ENCODE results near the gene TMEM106A. TPM values are rescaled to one million over a fixed set of nuclear protein-coding genes. Genes with fewer than 3 reads are reported as not detected.
"Not testable (repeated sequence)": the region's sequence is repeated elsewhere in the genome, so short reads cannot be mapped to it uniquely, and the experiment has no call there.

TMEM106A gene
- total RNA-seq, 1 experiment from 2014 or later: 2.2 TPM

DNA sequence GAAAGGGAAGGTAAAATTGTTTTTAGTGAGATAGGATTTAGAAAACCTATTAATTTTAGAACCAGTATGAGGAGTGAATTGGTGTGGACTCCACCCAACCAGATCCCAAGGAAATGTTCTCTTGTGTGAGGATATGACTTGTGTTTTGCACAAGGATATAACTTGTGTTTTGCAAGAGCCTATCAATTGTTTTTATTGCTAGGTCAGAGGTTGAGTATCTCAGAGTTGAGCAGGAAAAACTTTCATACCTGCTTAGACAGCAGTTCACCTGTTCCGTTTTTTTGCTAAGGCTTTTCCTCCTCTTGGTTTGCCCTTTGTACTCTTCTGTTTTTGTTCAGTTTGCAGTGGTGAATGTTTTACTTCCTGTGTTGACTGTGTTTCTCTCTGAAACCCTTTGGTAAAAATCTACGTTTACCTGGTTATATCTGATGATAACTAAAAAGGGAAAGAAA, 35.5 kb upstream of the TMEM106A start:
- POLR2A ChIA-PET: interaction anchor here (0.9 kb wide), 1 partner anchor 309 kb away, joined by 5 read pairs; no protein-coding TSS in a partner anchor
- intact Hi-C loops (cut with micrococcal nuclease): no loop called here

DNA sequence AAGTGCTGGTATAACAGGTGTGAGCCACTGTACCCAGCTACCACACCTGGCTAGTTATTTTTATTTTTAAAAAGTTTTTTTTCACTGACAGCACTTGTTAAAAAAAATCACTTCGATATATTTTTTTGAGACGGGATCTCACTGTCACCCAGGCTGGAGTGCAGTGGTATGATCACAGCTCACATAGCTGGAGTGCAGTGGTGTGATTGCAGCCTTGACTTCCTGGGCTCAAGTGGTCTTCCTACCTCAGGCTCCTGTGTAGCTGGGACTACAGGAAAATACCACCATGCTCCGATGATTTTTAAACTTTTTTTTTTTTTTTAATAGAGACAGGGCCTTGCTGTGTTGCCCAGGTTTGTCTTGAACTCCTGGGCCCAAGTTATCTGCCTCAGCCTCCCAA, 27.8 kb upstream of the TMEM106A start:
- H3K27ac Mint-ChIP-seq (ENCODE audit: low read depth, unreplicated experiment): no peak overlapping the region
- H3K4me1 Mint-ChIP-seq (ENCODE audit: insufficient read depth, unreplicated experiment): no peaks in the 10 kb centered on the region
- no peak for TF ChIP-seq CTCF (IDR thresholded peaks at IDR 0.05; ENCODE audit: unreplicated experiment)
- DNase-seq (ENCODE audit: unreplicated experiment): no peak
- intact Hi-C loops (cut with micrococcal nuclease): no loop called here
- no peaks in the 10 kb centered on the region for H3K9me3 Mint-ChIP-seq (ENCODE audit: unreplicated experiment)
- no peaks in the 10 kb centered on the region for H3K27me3 Mint-ChIP-seq (ENCODE audit: insufficient read depth, unreplicated experiment)
- BruUV-seq (replicated peaks): no TSS peak
- POLR2A ChIA-PET: no interaction called here
- no peak overlapping the region for H3K4me3 Mint-ChIP-seq (ENCODE audit: unreplicated experiment)
- peaks cover 95% of the 10 kb centered on the region for H3K36me3 Mint-ChIP-seq (ENCODE audit: insufficient read depth, unreplicated experiment)
- CTCF ChIA-PET: interaction anchor here (0.6 kb wide), 1 partner anchor 29 kb away, joined by 3 read pairs; no protein-coding TSS in a partner anchor

More for the DNA sequence above, 35.5 kb upstream of the TMEM106A start:
- H3K36me3 Mint-ChIP-seq (ENCODE audit: insufficient read depth, unreplicated experiment): peaks cover 70% of the 10 kb centered on the region
- no peak for TF ChIP-seq CTCF (IDR thresholded peaks at IDR 0.05; ENCODE audit: unreplicated experiment)
- no peak for DNase-seq (ENCODE audit: unreplicated experiment)
- no peaks in the 10 kb centered on the region for H3K27me3 Mint-ChIP-seq (ENCODE audit: insufficient read depth, unreplicated experiment)
- no peaks in the 10 kb centered on the region for H3K9me3 Mint-ChIP-seq (ENCODE audit: unreplicated experiment)
- no TSS peak for BruUV-seq (replicated peaks)
- no peak overlapping the region for H3K4me3 Mint-ChIP-seq (ENCODE audit: unreplicated experiment)
- no peak overlapping the region for H3K27ac Mint-ChIP-seq (ENCODE audit: low read depth, unreplicated experiment)
- CTCF ChIA-PET: interaction anchor here (0.5 to 1.2 kb wide), 2 partner anchors 159 to 240 kb away, joined by 3 read pairs; no protein-coding TSS in a partner anchor
- peaks cover 11% of the 10 kb centered on the region for H3K4me1 Mint-ChIP-seq (ENCODE audit: insufficient read depth, unreplicated experiment)

DNA sequence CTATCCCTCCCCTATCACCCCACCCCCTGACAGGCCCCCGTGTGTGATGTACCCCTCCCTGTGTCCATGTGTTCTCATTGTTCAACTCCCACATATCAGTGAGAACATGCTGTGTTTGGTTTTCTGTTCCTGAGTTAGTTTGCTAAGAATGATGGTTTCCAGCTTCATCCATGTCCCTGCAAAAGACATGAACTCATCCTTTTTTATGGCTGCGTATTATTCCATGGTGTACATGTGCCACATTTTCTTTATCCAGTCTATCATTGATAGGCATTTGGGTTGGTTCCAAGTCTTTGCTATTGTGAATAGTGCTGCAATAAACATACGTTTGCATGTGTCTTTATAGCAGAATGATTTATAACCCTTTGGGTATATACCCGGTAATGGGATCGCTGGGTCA, 25.0 kb upstream of the TMEM106A start:
- H3K27ac Mint-ChIP-seq (ENCODE audit: low read depth, unreplicated experiment); intact Hi-C loops (cut with micrococcal nuclease); H3K4me1 Mint-ChIP-seq (ENCODE audit: insufficient read depth, unreplicated experiment); H3K4me3 Mint-ChIP-seq (ENCODE audit: unreplicated experiment); DNase-seq (ENCODE audit: unreplicated experiment); POLR2A ChIA-PET; BruUV-seq (replicated peaks); H3K9me3 Mint-ChIP-seq (ENCODE audit: unreplicated experiment); H3K27me3 Mint-ChIP-seq (ENCODE audit: insufficient read depth, unreplicated experiment): not testable (repeated sequence)
- CTCF ChIA-PET: interaction anchor here (0.6 to 1.0 kb wide), 3 partner anchors 24 to 153 kb away, joined by 3 to 4 read pairs (median 3); no protein-coding TSS in a partner anchor
- peaks cover 99% of the 10 kb centered on the region for H3K36me3 Mint-ChIP-seq (ENCODE audit: insufficient read depth, unreplicated experiment)

DNA sequence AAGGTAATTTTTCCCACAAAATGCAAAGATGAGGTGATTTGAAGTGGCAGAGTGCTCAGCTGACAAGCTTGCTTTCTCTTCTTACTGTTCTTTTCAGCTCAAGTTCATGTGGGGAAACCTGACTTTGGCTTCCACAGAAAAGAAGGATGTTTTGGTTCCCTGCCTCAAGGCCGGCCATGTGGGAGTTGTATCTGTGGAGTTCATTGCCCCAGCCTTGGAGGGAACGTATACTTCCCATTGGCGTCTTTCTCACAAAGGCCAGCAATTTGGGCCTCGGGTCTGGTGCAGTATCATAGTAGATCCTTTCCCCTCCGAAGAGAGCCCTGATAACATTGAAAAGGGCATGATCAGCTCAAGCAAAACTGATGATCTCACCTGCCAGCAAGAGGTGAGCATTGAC, 18.4 kb upstream of the TMEM106A start:
- no peaks in the 10 kb centered on the region for H3K27me3 Mint-ChIP-seq (ENCODE audit: insufficient read depth, unreplicated experiment)
- TSS peak; percentile 16 for BruUV-seq (replicated peaks)
- ChIA-PET POLR2A (interaction anchor here (1.1 to 1.4 kb wide), 4 partner anchors 9 to 122 kb away, joined by 3 to 6 read pairs (median 4); partner anchors contain the start of gene NBR1), CTCF (no interaction called here)
- peaks cover 100% of the 10 kb centered on the region for H3K36me3 Mint-ChIP-seq (ENCODE audit: insufficient read depth, unreplicated experiment)
- H3K4me3 Mint-ChIP-seq (ENCODE audit: unreplicated experiment): no peak overlapping the region
- no peak overlapping the region for H3K27ac Mint-ChIP-seq (ENCODE audit: low read depth, unreplicated experiment)
- no peaks in the 10 kb centered on the region for H3K4me1 Mint-ChIP-seq (ENCODE audit: insufficient read depth, unreplicated experiment)
- no peak for DNase-seq (ENCODE audit: unreplicated experiment)
- H3K9me3 Mint-ChIP-seq (ENCODE audit: unreplicated experiment): no peaks in the 10 kb centered on the region
- no peak for TF ChIP-seq CTCF (IDR thresholded peaks at IDR 0.05; ENCODE audit: unreplicated experiment)
- intact Hi-C loops (cut with micrococcal nuclease): no loop called here
